Ishikawa (cell line): ENCODE results near the gene DNASE1L2.

Experiments
- CEBPB ChIP-seq: IDR thresholded peaks from 2 replicates; pipeline ENCODE4 v1.6.1; 2012
- CREB1 ChIP-seq: IDR thresholded peaks from 2 replicates; pipeline ENCODE4 v1.6.1; 2012; ENCODE audit warnings: low read depth
- EGR1 ChIP-seq: IDR thresholded peaks from 2 replicates; pipeline ENCODE4 v1.6.1; 2012
- EP300 ChIP-seq: IDR thresholded peaks from 2 replicates; pipeline ENCODE4 v1.6.1; 2012; ENCODE audit warnings: borderline replicate concordance
- FOXM1 ChIP-seq: IDR thresholded peaks from 2 replicates; pipeline ENCODE4 v1.6.1; 2012; ENCODE audit warnings: low read depth, borderline replicate concordance
- NFIC ChIP-seq: IDR thresholded peaks from 2 replicates; pipeline ENCODE4 v1.6.1; 2012
- RAD21 ChIP-seq: IDR thresholded peaks from 2 replicates; pipeline ENCODE4 v1.6.1; 2012; ENCODE audit warnings: low read depth
- REST ChIP-seq: IDR thresholded peaks from 2 replicates; pipeline ENCODE4 v1.6.1; 2012; ENCODE audit warnings: low read depth, mild to moderate bottlenecking
- TAF1 ChIP-seq: IDR thresholded peaks from 2 replicates; pipeline ENCODE4 v1.6.1; 2012; ENCODE audit warnings: low read depth, mild to moderate bottlenecking
- TCF12 ChIP-seq: IDR thresholded peaks from 2 replicates; pipeline ENCODE4 v1.6.1; 2012; ENCODE audit warnings: low read depth
- TEAD4 ChIP-seq: IDR thresholded peaks from 2 replicates; pipeline ENCODE4 v1.6.1; 2012
- YY1 ChIP-seq: IDR thresholded peaks from 2 replicates; pipeline ENCODE4 v1.6.1; 2012; ENCODE audit warnings: low read depth
- ZBTB7A ChIP-seq: IDR thresholded peaks from 2 replicates; pipeline ENCODE4 v1.6.1; 2012; ENCODE audit warnings: low read depth
- TF ChIP-seq, protein P1 (sequence below): IDR thresholded peaks from 2 replicates; pipeline ENCODE4 v1.6.1; 2012
- TF ChIP-seq, protein P2 (sequence below): IDR thresholded peaks from 2 replicates; pipeline ENCODE4 v1.6.1; 2012

DNASE1L2 gene

GRCh38 chr16:2223942-2224486 is 12.2 kb upstream of the DNASE1L2 start:
- peak; percentile 25; the same call in 1 of the 2 replicates for TF ChIP-seq ZBTB7A
- peak; percentile 34; the same call in 1 of the 2 replicates for TF ChIP-seq RAD21
- TF ChIP-seq, protein P1, sequence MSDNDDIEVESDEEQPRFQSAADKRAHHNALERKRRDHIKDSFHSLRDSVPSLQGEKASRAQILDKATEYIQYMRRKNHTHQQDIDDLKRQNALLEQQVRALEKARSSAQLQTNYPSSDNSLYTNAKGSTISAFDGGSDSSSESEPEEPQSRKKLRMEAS: no peak

DNA sequence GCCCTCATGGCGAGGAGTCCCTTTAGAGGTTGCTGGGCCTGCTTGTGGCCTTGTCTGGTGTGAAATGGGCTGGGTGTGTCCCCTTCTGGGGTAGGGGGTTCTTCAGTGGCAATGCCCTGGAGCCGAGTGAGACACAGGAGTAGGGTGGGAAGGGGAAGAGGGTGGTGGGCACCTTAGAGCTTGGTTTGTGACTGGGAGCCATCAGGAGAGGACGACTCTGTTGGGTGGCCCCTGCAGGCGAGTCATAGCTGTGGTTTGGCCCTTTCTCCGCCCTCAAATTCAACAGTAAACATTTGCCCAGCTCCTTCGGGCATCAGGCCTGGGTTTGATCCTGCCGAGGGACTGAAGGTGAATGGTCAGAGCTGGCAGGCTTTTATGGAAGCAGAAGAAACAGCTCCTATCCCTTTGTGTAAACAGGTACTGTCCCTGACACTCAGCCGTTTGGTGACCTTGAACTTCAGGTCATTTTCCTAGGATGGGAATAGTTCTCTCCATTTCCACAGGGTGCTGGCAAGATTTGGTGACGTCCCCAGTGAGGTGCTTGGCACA is 9.9 kb upstream of the DNASE1L2 start:
- TF ChIP-seq TCF12 (no peak), REST (no peak), RAD21 (no peak), CEBPB (no peak), TAF1 (no peak), FOXM1 (no peak), CREB1 (no peak)

DNA sequence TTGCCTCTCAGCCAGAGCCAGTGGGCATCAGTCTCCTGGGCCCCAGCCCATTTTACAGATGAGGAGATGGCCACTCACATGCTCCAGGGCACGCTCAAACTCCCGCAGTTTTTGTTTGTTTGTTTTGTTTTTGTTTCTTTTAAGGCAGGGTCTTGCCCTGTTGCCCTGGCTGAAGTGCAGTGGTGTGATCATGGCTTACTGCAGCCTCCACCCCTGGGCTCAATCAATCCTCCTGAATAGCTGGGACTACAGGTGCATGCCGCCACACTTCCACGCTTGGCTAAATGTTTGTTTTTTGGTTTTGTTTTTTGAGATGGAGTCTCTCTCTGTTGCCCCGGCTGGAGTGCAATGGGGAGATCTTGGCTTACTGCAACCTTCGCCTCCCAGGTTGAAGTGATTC is 9.3 kb upstream of the DNASE1L2 start:
- TF ChIP-seq EP300: no peak
- TF ChIP-seq YY1: no peak
- TF ChIP-seq ZBTB7A: no peak
- TF ChIP-seq, protein P1: no peak
- no peak for TF ChIP-seq CEBPB
- TF ChIP-seq TCF12: no peak
- no peak for TF ChIP-seq TAF1
- TF ChIP-seq EGR1: no peak
- TF ChIP-seq NFIC: no peak
- TF ChIP-seq REST: no peak
- no peak for TF ChIP-seq CREB1
- TF ChIP-seq FOXM1: no peak
- TF ChIP-seq, protein P2, sequence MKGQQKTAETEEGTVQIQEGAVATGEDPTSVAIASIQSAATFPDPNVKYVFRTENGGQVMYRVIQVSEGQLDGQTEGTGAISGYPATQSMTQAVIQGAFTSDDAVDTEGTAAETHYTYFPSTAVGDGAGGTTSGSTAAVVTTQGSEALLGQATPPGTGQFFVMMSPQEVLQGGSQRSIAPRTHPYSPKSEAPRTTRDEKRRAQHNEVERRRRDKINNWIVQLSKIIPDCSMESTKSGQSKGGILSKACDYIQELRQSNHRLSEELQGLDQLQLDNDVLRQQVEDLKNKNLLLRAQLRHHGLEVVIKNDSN: no peak

- TF ChIP-seq REST: no peak
- no peak for TF ChIP-seq YY1
- TF ChIP-seq TCF12: no peak
- TF ChIP-seq EP300: no peak
- TF ChIP-seq, protein P1: no peak
- TF ChIP-seq, protein P2: no peak
- TF ChIP-seq ZBTB7A: no peak
- no peak for TF ChIP-seq EGR1
- no peak for TF ChIP-seq NFIC
- TF ChIP-seq CEBPB: no peak
- no peak for TF ChIP-seq TEAD4
- TF ChIP-seq FOXM1: no peak
- TF ChIP-seq RAD21: no peak
- no peak for TF ChIP-seq CREB1
- TF ChIP-seq TAF1: no peak
Observed at GRCh38 chr16:2228161-2228824, 8.0 kb upstream of the DNASE1L2 start.
